ENCODE data around the gene HES3. TPM values are rescaled to one million over a fixed set of nuclear protein-coding genes. Genes with fewer than 3 reads are reported as not detected.
"Not testable (repeated sequence)": the region's sequence is repeated elsewhere in the genome, so short reads cannot be mapped to it uniquely, and the experiment has no call there.

Gene HES3
- total RNA-seq, 1 donor from 2014 or later: not detected

- DNase-seq (ENCODE audit: low spot score) (no peak), ATAC-seq (no peak)
These were observed 25.4 kb upstream of the HES3 start for GRCh38 chr1:6218375-6219164.

- ATAC-seq; DNase-seq (ENCODE audit: low spot score): not testable (repeated sequence)
These were observed 24.3 kb upstream of the HES3 start for GRCh38 chr1:6219641-6220040.

DNA sequence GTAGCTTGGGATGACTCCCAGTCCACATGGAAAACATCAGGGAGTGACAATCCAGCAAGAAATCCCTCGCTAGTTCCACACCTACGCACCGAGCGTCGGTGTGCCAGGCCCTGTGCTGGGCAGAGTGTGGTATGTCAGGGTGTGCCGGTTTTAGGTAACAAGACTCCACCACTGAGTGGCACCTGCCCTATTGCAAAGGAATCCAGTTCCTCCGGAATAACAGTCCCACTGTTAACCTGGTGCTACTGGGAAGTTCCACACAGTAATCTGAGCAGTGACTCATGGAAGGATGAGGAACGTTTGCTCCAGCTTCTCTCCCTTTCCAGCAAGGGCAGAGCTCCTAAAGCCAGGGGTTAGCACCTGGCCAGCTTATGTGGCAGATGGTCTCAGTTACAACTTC lies 23.7 kb upstream of the HES3 start:
- DNase-seq (ENCODE audit: low spot score): no peak
- no peak for ATAC-seq

DNA sequence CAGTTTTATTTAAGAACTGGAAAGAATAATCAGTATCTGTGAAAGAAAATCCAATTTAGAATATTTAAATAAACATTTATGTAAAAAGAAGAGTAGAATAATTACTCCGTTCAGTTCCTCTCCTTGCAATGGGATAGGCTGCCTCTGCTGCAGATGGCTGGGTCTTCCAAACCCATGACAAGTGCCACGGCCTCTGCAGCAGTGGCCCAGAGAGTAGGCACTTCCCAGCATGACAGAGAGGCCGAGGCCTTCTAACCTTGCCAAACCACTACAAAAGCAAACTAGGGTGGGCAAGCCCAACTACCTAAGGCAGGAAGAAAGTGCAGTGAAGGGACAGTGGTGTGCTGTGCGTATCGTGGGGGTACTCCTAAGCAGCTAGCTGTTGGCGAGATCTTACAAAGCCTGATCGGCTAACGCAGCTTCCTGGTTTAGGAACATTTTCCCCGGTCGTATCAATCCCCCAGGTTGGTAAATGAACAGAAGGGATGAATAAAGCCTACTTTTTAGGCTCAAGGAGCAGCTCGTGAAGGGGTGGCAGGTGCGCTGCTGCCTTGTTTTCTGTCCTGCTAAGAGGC lies 22.7 kb upstream of the HES3 start:
- DNase-seq (ENCODE audit: low spot score) (no peak), ATAC-seq (no peak)

- ATAC-seq: peak; percentile 28
- no peak for DNase-seq (ENCODE audit: low spot score)
These were observed 21.3 kb upstream of the HES3 start for GRCh38 chr1:6222636-6223035.

DNA sequence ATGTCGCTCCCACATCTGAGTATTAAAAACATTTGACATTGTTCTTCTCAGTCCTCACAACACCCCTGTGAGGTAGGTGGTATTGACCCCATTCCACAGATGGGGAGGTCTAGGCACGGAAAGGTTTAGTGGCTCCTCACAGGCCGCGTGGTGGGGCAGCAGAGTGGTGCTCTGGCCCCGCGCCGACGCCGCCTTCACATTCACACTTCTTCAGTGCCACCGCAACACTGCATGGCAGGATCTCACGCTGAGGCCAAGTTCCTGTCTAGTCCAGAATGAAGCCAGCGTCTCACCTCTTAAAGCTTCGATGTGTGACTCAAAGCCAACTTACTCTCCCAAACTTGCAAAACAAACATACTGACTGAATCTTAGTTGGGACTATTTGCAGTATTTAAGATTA lies 20.4 kb upstream of the HES3 start:
- no peak for ATAC-seq
- no peak for DNase-seq (ENCODE audit: low spot score)

- peak; percentile 24 for ATAC-seq
- DNase-seq (ENCODE audit: low spot score): no peak
These were observed 19.3 kb upstream of the HES3 start for GRCh38 chr1:6224718-6225117.

- DNase-seq (ENCODE audit: low spot score) (no peak), ATAC-seq (no peak)
These were observed 18.3 kb upstream of the HES3 start for GRCh38 chr1:6225651-6226050.

DNA sequence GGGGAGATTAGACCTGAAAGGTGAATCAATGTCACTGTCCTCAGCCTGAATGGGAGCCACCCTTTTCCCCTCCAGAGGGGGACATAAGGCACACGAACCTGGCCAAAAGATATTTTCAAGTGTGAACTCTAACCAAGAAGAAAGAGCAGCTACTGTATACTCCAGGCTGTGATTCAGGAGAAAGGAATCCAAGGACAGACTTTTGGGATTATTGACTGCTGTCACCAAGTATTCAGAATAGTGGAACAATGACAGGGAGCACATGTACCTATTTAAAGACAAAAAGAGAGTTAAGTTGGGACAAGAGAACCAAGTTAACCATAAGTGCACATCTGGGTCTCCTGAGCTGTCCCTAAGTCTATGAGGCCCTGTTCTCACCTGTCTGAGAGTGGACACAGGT lies 10.6 kb upstream of the HES3 start:
- ATAC-seq (no peak), DNase-seq (ENCODE audit: low spot score) (no peak)

DNA sequence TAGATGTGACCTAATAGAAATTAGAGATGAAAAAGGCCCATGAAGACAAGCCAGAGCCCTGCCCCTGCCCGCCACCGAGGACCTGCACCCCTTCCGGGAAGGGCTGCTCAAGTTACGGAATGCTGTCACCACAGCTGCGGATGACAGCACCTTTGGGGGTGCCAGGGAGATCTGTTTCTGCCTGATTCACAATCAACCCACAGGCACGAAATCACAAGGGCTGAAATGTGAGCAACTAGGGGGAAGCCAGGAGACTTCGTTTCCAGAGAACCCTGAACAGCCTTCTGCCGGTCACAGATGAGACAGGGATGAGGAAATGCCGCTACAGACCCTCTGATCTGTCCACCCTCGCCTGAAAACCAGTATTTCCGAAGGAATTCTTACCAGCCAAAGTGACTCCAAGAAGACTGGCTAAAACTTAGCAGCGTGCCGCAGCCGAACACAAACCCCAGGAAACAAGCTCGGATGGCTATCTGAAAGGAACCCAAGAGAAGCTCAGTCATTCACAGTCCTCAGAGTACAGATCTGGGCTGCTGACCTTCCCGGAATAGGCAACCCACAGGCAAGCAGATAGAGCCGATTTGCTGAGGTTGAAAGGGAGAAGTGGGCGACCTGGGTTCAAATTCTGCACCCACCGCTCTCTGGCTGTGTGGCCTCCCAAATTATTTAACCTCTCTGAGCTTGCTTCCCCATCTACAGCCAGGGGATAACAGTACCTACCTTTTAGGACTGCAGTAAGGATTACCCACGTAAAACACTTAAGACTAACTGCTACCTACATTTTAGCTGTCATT lies 9.3 kb upstream of the HES3 start:
- DNase-seq (ENCODE audit: low spot score) (no peak), ATAC-seq (no peak)

DNA sequence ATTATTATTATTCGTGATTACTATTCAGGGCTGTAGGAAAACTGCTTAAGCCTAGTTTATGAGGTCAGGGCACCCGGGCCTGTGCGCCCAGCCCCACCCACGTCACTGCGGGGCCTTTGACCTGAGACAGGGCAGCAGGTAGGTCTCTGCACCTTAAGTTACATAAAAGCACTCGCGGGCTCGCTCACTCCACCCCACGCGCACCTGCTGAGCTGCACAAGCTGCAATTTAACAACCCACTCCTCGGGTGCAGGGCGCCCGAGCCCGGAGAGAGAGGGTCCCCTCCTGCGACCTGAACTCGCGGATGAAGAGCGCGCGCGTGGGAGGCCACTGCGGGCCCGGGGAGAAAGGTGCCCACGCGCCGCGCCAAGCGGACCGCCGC lies 8.7 kb upstream of the HES3 start:
- ATAC-seq (peak; percentile 85), DNase-seq (ENCODE audit: low spot score) (peak; percentile 83)

- ATAC-seq: no peak
- no peak for DNase-seq (ENCODE audit: low spot score)
These were observed 6.9 kb upstream of the HES3 start for GRCh38 chr1:6237093-6237492.

DNA sequence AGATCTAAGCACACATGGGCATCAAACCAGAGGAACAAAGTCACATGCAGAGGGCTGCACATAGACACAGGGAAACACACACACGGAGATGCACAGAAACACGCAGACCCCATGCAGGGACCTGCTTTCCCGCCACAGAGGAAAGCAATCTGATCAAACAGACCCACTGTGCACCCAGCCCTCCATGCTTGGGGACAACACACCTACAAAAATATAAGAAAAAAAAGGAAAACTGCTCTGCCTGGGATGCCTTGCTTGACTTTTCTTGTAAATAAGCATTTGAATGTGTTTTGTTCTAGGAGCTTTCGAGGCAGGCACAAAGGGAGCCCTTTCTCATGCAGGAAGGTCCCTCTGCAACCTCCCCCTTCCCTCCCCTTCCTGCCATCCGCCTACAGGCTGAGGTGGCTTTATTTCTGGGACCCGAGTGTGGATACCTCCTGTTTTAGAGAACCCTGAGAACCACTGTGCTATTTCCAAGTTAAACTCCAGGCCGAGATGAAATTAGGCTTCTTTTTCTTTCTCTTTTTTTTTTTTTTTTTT lies 4.7 kb upstream of the HES3 start:
- DNase-seq (ENCODE audit: low spot score) (no peak), ATAC-seq (no peak)

DNA sequence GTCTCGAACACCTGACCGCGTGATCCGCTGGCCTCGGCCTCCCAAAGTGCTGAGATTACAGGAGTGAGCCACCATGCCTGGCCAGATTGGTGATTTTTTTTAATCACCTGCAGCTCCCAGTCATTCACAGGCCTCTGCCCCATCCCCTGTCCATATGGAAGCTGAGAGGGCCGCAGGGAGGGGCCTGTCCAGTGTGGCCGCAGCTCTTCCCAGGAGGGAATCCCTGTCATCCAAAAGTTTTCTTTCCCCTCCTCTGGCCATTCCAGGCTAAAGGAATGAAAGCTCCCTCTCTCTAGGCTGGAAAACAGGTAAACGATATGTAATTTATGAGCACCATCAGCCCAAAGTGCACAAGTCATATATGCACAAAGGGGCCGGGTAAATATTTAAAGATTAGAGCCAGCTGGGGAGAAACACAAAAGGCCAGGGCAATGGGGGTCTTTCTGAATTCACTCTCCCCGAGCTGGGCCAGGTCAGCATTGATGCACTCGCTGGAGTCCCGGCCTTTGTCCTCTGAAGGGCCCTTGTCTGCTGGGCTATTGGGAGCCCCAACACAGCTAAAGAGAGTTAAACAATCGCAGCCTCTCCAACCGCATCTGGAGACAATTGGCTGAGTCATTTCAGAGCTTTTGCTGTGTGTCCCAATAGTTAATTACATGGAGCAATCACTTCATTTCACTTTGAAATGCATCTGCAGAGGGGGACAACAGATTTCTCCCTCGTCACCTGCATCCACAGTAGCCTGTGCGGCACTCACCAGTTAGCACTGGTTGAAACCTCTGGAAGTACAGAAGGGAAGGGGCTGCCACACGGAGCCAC lies 3.8 kb upstream of the HES3 start:
- DNase-seq (ENCODE audit: low spot score) (no peak), ATAC-seq (no peak)

DNA sequence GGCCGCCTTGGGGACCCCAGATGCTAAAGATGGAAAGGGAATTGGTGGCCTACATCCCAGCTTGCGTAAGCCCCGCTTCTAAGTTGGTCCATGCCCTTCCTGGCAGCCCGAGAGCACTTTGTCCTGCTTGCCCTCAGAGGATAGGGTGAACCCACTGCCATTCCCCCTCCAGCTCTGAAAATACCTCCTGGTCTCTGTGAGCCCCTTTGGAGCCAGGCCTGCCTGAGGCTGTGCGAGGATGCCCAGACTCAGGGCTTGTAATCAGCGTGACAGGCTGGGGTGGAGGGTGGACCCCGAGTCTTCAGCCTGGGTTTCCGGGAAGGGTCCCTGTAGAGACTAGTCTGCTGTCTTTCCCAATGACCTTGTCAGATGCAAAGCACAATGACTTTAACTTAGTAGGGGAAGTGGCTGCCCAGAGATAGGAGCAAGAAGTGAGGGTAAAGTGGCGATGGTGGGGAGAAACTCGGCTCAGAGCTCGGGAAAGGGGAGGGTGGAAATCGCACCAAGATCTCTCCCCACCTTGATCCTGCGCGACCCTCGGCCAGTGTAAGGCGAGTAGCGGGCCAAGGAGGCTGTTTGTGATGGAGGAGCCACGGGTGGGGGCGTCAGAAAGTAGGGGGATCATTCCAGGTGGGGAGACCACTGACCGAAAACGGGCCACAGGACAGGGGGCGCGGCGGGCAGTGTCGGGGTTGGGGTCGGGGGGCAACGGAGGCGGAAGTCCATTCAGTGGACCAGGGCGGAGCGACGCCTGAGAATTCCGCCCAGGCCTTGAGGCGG lies 2.7 kb upstream of the HES3 start:
- no peak for ATAC-seq
- DNase-seq (ENCODE audit: low spot score): no peak

- no peak for DNase-seq (ENCODE audit: low spot score)
These were observed 1.9 kb upstream of the HES3 start for GRCh38 chr1:6241887-6242740.

GRCh38 chr1:6243053-6243834 lies 735 bp upstream of the HES3 start:
- DNase-seq (ENCODE audit: low spot score) (no peak), ATAC-seq (no peak)

More at GRCh38 chr1:6241887-6242740, 1.9 kb upstream of the HES3 start:
- ATAC-seq: no peak

DNA sequence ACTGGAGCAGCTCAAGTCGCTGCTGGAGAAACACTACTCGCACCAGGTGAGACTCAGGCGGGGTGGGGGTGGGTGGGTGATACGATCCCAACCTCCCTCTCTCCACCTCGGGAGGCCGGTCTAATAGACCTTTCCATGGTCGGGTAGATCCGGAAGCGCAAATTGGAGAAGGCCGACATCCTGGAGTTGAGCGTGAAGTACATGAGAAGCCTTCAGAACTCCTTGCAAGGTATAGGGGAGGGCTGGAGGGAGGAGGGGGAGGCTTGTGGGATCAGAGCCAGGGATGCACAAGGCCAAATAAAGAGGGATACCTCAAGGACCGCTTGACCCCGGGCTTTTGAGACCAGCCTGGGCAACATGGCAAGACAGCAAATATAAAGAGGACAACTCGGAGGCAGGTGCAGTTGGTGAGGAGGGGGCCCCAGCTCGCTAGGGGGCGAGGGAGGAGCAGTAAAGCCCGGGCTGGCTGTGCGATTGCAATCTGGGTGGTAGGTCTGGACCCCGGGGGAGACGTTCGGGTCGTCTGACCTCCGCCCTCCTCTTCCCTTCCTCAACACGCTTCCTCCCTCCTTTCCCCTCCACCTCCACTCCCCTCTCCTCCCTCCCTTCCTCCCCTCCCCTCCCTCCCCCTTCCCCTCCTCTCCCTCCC lies 546 bp downstream of the HES3 start:
- no peak for DNase-seq (ENCODE audit: low spot score)
- no peak for ATAC-seq

Data from left lobe of liver (tissue), 2 donors.